Neutrophil (primary cell): ENCODE data around the gene AMZ1.

Experiments used
- H3K27ac ChIP-seq: fragments of 200-600 bp; sonication (generic); 2 replicates; pipeline ENCODE4 v1.5.1; 2016; ENCODE audit warnings: mild to moderate bottlenecking, moderate library complexity
- H3K27me3 ChIP-seq: fragments of 200-600 bp; sonication (generic); 2 replicates; pipeline ENCODE4 v1.6.0; 2016; ENCODE audit warnings: mild to moderate bottlenecking
- H3K36me3 ChIP-seq: fragments of 200-600 bp; sonication (generic); 2 replicates; pipeline ENCODE4 v1.5.1; 2017
- H3K4me1 ChIP-seq, 2 experiments: fragments of 200-600 bp in 1 of 2; sonication (generic) in 1 of 2; 1 replicate in 1 of 2; 2 replicates in 1 of 2; pipeline versions ENCODE4 v1.5.1 to v1.6.1; 2013 to 2016; ENCODE audit warnings: low read depth in 1 of 2, low read length in 1 of 2, mild to moderate bottlenecking in 1 of 2, moderate library complexity in 1 of 2; ENCODE audit not compliant: control insufficient read depth in 1 of 2, insufficient read depth in 1 of 2
- H3K4me3 ChIP-seq, 2 experiments: fragments of 200-600 bp in 1 of 2; sonication (generic) in 1 of 2; 1 replicate in 1 of 2; 2 replicates in 1 of 2; pipeline ENCODE4 v1.5.1; 2013 to 2016; ENCODE audit warnings: low read depth in 1 of 2, low read length in 1 of 2, mild to moderate bottlenecking in 1 of 2, moderate library complexity in 1 of 2
- H3K9me3 ChIP-seq: fragments of 200-600 bp; sonication (generic); 2 replicates; pipeline ENCODE4 v1.5.1; 2016
- CTCF ChIP-seq: fragments of 200-600 bp; sonication (generic); IDR thresholded peaks from 2 replicates; pipeline ENCODE4 v1.5.1; 2016; ENCODE audit warnings: antibody characterized with exemption

Gene AMZ1

GRCh38 chr7:2645274-2645868 lies 42.6 kb upstream of the AMZ1 start:
- Histone ChIP-seq H3K9me3 (no peaks in the 10 kb centered on the region), H3K27me3 (no peaks in the 10 kb centered on the region), H3K4me3 (peak overlapping the region; percentile 42 to 57), H3K4me1 (peaks cover 48 to 58% of the 10 kb centered on the region in 2 experiments), H3K36me3 (peaks cover 7% of the 10 kb centered on the region), H3K27ac (peak overlapping the region; percentile 80)
- no peak for TF ChIP-seq CTCF

- Histone ChIP-seq H3K27ac (peak overlapping the region; percentile 80), H3K36me3 (peaks cover 13% of the 10 kb centered on the region), H3K4me1 (peaks cover 39 to 49% of the 10 kb centered on the region in 2 experiments), H3K4me3 (no peak overlapping the region), H3K27me3 (no peaks in the 10 kb centered on the region), H3K9me3 (no peaks in the 10 kb centered on the region)
- TF ChIP-seq CTCF: no peak
These were observed 41.7 kb upstream of the AMZ1 start for GRCh38 chr7:2646336-2646679.

GRCh38 chr7:2646680-2647571 lies 41.1 kb upstream of the AMZ1 start:
- Histone ChIP-seq H3K27me3 (no peaks in the 10 kb centered on the region), H3K27ac (no peak overlapping the region)
- TF ChIP-seq CTCF: no peak

GRCh38 chr7:2647594-2648172 lies 40.3 kb upstream of the AMZ1 start:
- Histone ChIP-seq H3K4me3 (no peak overlapping the region), H3K4me1 (peaks cover 30 to 40% of the 10 kb centered on the region in 2 experiments), H3K27ac (no peak overlapping the region), H3K36me3 (peaks cover 26% of the 10 kb centered on the region), H3K9me3 (no peaks in the 10 kb centered on the region), H3K27me3 (no peaks in the 10 kb centered on the region)
- TF ChIP-seq CTCF: no peak

More at GRCh38 chr7:2646680-2647571, 41.1 kb upstream of the AMZ1 start:
- peaks cover 33 to 42% of the 10 kb centered on the region in 2 experiments for H3K4me1 ChIP-seq
- H3K9me3 ChIP-seq: no peaks in the 10 kb centered on the region
- H3K36me3 ChIP-seq: peaks cover 18% of the 10 kb centered on the region
- no peak overlapping the region for H3K4me3 ChIP-seq

GRCh38 chr7:2649139-2649838 lies 38.7 kb upstream of the AMZ1 start:
- Histone ChIP-seq H3K36me3 (peaks cover 26% of the 10 kb centered on the region), H3K4me3 (no peak overlapping the region), H3K27me3 (no peaks in the 10 kb centered on the region), H3K27ac (no peak overlapping the region), H3K9me3 (no peaks in the 10 kb centered on the region), H3K4me1 (peaks cover 22 to 31% of the 10 kb centered on the region in 2 experiments)
- no peak for TF ChIP-seq CTCF
